ENCODE results near the gene ERBB2. TPM values are rescaled to one million over a fixed set of nuclear protein-coding genes. Genes with fewer than 3 reads are reported as not detected.

Gene ERBB2
- total and polyA plus RNA-seq, 2 of the 13 experiments (the other 11 are each of a cell fraction or from before 2014, with no cell fraction given) = 57.7 to 64.1 TPM

DNA sequence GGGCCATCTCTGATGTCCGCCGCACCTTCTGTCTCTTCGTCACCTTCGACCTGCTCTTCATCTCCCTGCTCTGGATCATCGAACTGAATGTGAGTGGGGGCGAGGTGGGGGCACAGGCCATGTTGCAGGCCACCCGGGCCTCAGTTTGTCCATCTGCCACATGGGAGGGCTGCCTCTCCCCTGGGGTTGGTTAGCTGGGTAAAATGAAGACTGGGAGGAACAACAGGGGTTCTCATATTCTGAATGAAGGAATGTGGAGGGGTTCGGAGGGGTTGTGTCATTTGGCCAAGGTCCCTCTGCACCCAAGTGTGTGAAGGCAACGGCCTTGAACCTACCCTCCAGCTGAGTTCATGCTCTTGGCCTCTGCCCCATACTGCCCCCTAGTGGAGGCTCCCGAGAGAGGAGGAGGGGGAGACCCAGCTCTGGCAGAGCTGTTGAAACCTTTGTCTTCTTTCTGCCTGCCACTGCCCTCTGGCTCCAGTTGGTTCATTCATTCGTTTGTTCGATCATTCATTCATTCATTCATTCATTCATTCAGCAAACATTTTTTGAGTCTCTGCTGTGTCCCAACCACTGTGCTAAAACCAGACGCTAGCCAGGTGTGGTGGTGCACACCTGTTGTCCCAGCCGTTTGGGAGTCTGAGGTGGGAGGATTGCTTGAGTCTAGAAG lies 46.1 kb upstream of the ERBB2 start (continued):
- TF ChIP-seq, protein P1, sequence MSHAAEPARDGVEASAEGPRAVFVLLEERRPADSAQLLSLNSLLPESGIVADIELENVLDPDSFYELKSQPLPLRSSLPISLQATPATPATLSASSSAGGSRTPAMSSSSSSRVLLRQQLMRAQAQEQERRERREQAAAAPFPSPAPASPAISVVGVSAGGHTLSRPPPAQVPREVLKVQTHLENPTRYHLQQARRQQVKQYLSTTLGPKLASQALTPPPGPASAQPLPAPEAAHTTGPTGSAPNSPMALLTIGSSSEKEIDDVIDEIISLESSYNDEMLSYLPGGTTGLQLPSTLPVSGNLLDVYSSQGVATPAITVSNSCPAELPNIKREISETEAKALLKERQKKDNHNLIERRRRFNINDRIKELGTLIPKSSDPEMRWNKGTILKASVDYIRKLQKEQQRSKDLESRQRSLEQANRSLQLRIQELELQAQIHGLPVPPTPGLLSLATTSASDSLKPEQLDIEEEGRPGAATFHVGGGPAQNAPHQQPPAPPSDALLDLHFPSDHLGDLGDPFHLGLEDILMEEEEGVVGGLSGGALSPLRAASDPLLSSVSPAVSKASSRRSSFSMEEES (CRISPR knock-in tag; IDR thresholded peaks at IDR 0.05) = no peak
- TF ChIP-seq, protein P2, sequence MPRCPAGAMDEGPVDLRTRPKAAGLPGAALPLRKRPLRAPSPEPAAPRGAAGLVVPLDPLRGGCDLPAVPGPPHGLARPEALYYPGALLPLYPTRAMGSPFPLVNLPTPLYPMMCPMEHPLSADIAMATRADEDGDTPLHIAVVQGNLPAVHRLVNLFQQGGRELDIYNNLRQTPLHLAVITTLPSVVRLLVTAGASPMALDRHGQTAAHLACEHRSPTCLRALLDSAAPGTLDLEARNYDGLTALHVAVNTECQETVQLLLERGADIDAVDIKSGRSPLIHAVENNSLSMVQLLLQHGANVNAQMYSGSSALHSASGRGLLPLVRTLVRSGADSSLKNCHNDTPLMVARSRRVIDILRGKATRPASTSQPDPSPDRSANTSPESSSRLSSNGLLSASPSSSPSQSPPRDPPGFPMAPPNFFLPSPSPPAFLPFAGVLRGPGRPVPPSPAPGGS (CRISPR knock-in tag; IDR thresholded peaks at IDR 0.05) = no peak
- TF ChIP-seq ZBTB8A (CRISPR knock-in tag; IDR thresholded peaks at IDR 0.05; ENCODE audit: borderline replicate concordance, low read depth) = no peak
- TF ChIP-seq CCDC6 (CRISPR knock-in tag; IDR thresholded peaks at IDR 0.05) = no peak
- no peak for TF ChIP-seq ZNF552 (CRISPR knock-in tag; IDR thresholded peaks at IDR 0.05; ENCODE audit: borderline replicate concordance)
- no peak for TF ChIP-seq ARNT (IDR thresholded peaks at IDR 0.05)
- TF ChIP-seq ZNF772 (CRISPR knock-in tag; IDR thresholded peaks at IDR 0.05) = no peak
- no peak for TF ChIP-seq NFYB (CRISPR knock-in tag; IDR thresholded peaks at IDR 0.05)
- TF ChIP-seq CBX1 (IDR thresholded peaks at IDR 0.05; ENCODE audit: low read depth) = no peak
- TF ChIP-seq, protein P3, sequence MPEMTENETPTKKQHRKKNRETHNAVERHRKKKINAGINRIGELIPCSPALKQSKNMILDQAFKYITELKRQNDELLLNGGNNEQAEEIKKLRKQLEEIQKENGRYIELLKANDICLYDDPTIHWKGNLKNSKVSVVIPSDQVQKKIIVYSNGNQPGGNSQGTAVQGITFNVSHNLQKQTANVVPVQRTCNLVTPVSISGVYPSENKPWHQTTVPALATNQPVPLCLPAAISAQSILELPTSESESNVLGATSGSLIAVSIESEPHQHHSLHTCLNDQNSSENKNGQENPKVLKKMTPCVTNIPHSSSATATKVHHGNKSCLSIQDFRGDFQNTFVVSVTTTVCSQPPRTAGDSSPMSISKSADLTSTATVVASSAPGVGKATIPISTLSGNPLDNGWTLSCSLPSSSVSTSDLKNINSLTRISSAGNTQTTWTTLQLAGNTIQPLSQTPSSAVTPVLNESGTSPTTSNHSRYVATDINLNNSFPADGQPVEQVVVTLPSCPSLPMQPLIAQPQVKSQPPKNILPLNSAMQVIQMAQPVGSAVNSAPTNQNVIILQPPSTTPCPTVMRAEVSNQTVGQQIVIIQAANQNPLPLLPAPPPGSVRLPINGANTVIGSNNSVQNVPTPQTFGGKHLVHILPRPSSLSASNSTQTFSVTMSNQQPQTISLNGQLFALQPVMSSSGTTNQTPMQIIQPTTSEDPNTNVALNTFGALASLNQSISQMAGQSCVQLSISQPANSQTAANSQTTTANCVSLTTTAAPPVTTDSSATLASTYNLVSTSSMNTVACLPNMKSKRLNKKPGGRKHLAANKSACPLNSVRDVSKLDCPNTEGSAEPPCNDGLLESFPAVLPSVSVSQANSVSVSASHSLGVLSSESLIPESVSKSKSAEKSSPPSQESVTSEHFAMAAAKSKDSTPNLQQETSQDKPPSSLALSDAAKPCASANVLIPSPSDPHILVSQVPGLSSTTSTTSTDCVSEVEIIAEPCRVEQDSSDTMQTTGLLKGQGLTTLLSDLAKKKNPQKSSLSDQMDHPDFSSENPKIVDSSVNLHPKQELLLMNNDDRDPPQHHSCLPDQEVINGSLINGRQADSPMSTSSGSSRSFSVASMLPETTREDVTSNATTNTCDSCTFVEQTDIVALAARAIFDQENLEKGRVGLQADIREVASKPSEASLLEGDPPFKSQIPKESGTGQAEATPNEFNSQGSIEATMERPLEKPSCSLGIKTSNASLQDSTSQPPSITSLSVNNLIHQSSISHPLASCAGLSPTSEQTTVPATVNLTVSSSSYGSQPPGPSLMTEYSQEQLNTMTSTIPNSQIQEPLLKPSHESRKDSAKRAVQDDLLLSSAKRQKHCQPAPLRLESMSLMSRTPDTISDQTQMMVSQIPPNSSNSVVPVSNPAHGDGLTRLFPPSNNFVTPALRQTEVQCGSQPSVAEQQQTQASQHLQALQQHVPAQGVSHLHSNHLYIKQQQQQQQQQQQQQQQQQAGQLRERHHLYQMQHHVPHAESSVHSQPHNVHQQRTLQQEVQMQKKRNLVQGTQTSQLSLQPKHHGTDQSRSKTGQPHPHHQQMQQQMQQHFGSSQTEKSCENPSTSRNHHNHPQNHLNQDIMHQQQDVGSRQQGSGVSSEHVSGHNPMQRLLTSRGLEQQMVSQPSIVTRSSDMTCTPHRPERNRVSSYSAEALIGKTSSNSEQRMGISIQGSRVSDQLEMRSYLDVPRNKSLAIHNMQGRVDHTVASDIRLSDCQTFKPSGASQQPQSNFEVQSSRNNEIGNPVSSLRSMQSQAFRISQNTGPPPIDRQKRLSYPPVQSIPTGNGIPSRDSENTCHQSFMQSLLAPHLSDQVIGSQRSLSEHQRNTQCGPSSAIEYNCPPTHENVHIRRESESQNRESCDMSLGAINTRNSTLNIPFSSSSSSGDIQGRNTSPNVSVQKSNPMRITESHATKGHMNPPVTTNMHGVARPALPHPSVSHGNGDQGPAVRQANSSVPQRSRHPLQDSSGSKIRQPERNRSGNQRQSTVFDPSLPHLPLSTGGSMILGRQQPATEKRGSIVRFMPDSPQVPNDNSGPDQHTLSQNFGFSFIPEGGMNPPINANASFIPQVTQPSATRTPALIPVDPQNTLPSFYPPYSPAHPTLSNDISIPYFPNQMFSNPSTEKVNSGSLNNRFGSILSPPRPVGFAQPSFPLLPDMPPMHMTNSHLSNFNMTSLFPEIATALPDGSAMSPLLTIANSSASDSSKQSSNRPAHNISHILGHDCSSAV (CRISPR knock-in tag; IDR thresholded peaks at IDR 0.05; ENCODE audit: borderline replicate concordance) = no peak
- TF ChIP-seq, protein P4, sequence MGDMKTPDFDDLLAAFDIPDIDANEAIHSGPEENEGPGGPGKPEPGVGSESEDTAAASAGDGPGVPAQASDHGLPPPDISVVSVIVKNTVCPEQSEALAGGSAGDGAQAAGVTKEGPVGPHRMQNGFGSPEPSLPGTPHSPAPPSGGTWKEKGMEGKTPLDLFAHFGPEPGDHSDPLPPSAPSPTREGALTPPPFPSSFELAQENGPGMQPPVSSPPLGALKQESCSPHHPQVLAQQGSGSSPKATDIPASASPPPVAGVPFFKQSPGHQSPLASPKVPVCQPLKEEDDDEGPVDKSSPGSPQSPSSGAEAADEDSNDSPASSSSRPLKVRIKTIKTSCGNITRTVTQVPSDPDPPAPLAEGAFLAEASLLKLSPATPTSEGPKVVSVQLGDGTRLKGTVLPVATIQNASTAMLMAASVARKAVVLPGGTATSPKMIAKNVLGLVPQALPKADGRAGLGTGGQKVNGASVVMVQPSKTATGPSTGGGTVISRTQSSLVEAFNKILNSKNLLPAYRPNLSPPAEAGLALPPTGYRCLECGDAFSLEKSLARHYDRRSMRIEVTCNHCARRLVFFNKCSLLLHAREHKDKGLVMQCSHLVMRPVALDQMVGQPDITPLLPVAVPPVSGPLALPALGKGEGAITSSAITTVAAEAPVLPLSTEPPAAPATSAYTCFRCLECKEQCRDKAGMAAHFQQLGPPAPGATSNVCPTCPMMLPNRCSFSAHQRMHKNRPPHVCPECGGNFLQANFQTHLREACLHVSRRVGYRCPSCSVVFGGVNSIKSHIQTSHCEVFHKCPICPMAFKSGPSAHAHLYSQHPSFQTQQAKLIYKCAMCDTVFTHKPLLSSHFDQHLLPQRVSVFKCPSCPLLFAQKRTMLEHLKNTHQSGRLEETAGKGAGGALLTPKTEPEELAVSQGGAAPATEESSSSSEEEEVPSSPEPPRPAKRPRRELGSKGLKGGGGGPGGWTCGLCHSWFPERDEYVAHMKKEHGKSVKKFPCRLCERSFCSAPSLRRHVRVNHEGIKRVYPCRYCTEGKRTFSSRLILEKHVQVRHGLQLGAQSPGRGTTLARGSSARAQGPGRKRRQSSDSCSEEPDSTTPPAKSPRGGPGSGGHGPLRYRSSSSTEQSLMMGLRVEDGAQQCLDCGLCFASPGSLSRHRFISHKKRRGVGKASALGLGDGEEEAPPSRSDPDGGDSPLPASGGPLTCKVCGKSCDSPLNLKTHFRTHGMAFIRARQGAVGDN (CRISPR knock-in tag; IDR thresholded peaks at IDR 0.05) = no peak; the same call in none of the 2 replicates
- no peak for TF ChIP-seq ZNF615 (CRISPR knock-in tag; IDR thresholded peaks at IDR 0.05; ENCODE audit: borderline replicate concordance)
- TF ChIP-seq TBL1XR1 (IDR thresholded peaks at IDR 0.05; ENCODE audit: borderline replicate concordance, low read length, partially characterized antibody) = peak; percentile 53
- no peak for TF ChIP-seq ELF4 (CRISPR knock-in tag; IDR thresholded peaks at IDR 0.05; ENCODE audit: borderline replicate concordance)
